ENCODE measurements around the gene RBM47. TPM values are rescaled to one million over a fixed set of nuclear protein-coding genes. Genes with fewer than 3 reads are reported as not detected.

Gene RBM47
- total and polyA plus RNA-seq, 10 of the 15 experiments (the other 5 are each of a cell fraction or from before 2014, with no cell fraction given): 7.9 to 45.0 (median 28.7) TPM

GRCh38 chr4:40656201-40656863 is 26.7 kb upstream of the RBM47 start (continued):
- TF ChIP-seq ZNF207 (IDR thresholded peaks at IDR 0.05; ENCODE audit: borderline replicate concordance): 0 out of 2 replicates have a peak, but pooled peaks have one; percentile 43
- TF ChIP-seq, protein P1, sequence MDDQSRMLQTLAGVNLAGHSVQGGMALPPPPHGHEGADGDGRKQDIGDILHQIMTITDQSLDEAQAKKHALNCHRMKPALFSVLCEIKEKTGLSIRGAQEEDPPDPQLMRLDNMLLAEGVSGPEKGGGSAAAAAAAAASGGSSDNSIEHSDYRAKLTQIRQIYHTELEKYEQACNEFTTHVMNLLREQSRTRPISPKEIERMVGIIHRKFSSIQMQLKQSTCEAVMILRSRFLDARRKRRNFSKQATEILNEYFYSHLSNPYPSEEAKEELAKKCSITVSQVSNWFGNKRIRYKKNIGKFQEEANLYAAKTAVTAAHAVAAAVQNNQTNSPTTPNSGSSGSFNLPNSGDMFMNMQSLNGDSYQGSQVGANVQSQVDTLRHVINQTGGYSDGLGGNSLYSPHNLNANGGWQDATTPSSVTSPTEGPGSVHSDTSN (IDR thresholded peaks at IDR 0.05; ENCODE audit: insufficient replicate concordance, low read depth, low read length): no peak
- no peak for TF ChIP-seq ZNF384 (IDR thresholded peaks at IDR 0.05; ENCODE audit: borderline replicate concordance, low read depth, low read length)
- no peak for TF ChIP-seq TBL1XR1 (IDR thresholded peaks at IDR 0.05; ENCODE audit: low read depth, low read length)
- peak; percentile 81; the same call in 1 of the 2 replicates for TF ChIP-seq SMARCA5 (IDR thresholded peaks at IDR 0.05)
- TF ChIP-seq MYC (IDR thresholded peaks at IDR 0.05; ENCODE audit: insufficient read depth, insufficient read length, insufficient replicate concordance, low read length, severe bottlenecking): no peak
- peak in 1 of 2 experiments; percentile 79; a peak in 2 of 4 replicates for TF ChIP-seq EP300 (IDR thresholded peaks at IDR 0.05; ENCODE audit: borderline replicate concordance in 1 of 2, control insufficient read depth in 1 of 2, low read depth in 2 of 2, low read length in 2 of 2)
- TF ChIP-seq ESRRA (IDR thresholded peaks at IDR 0.05; ENCODE audit: low read length): no peak
- TF ChIP-seq HDAC2 (IDR thresholded peaks at IDR 0.05): no peak
- TF ChIP-seq SPI1 (IDR thresholded peaks at IDR 0.05; ENCODE audit: borderline replicate concordance, insufficient read depth, low read depth, low read length): peak; percentile 97
- TF ChIP-seq CTCF (IDR thresholded peaks at IDR 0.05 in 2 of 3, conservative IDR thresholded peaks at IDR 0.05 in 1 of 3; ENCODE audit: control insufficient read depth in 2 of 3, extremely low read depth in 1 of 3, insufficient read depth in 1 of 3, low read depth in 3 of 3, low read length in 3 of 3): no peak
- TF ChIP-seq ZNF592 (IDR thresholded peaks at IDR 0.05): no peak
- peak; percentile 76; the same call in 1 of the 2 replicates for TF ChIP-seq CBFB (IDR thresholded peaks at IDR 0.05; ENCODE audit: low read depth)
- no peak for TF ChIP-seq PRDM15 (CRISPR knock-in tag; IDR thresholded peaks at IDR 0.05)
- TF ChIP-seq IKZF1 (conservative IDR thresholded peaks at IDR 0.05): peak; percentile 95
- TF ChIP-seq, protein P2, sequence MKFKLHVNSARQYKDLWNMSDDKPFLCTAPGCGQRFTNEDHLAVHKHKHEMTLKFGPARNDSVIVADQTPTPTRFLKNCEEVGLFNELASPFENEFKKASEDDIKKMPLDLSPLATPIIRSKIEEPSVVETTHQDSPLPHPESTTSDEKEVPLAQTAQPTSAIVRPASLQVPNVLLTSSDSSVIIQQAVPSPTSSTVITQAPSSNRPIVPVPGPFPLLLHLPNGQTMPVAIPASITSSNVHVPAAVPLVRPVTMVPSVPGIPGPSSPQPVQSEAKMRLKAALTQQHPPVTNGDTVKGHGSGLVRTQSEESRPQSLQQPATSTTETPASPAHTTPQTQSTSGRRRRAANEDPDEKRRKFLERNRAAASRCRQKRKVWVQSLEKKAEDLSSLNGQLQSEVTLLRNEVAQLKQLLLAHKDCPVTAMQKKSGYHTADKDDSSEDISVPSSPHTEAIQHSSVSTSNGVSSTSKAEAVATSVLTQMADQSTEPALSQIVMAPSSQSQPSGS (IDR thresholded peaks at IDR 0.05; ENCODE audit: low read length): peak; percentile 79

Measured in GM12878 (cell line).